Activated CD4-positive, CD25-positive, alpha-beta regulatory T cell (primary cell): ENCODE data around the gene TACR2.
A peak's percentile ranks its signal among the peaks of the same experiment; 100 is the strongest.
"Not testable (repeated sequence)": the region's sequence is repeated elsewhere in the genome, so short reads cannot be mapped to it uniquely, and the experiment has no call there.

Experiments used
- DNase-seq, 4 experiments: peaks; one replicate each; lab custom pipeline; 2025; lab: John Stamatoyannopoulos, UW

Gene TACR2

DNA sequence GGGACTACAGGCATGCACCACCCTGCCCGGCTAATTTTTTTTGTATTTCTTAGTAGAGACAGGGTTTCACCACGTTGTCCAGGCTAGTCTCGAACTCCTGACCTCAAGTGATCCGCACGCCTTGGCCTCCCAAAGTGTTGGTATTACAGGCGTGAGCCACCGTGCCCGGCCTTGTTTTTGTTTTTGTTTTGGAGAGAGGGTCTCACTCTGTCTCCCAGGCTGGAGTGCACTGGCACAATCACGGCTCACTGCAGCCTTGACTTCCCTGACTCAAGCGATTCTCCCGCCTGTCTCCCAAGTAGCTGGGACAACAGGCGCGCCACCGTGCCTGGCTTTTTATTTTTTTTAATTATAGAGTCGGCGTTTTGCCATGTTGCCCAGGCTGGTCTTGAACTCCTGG, 33.7 kb upstream of the TACR2 start:
- not testable (repeated sequence) for DNase-seq

DNA sequence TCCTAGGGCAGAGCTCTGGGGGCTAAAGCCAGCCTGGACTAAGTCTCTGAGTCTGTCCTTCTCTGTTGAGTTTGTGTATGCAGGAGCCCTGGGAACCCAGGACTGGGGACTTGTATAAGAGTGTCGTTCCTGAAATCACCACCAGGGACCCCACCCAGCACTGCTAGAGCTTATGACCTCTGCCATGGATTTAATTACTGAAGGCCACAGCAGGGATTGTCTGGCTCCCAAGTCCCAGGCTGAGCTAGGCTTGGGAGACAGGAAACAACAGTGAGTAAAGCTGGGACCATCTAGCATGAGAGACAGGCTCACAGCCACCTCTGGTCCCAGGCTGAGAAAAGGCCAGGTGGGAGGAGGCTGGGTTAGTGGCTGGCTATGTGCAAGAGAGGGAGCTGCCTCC, 33.1 kb upstream of the TACR2 start:
- DNase-seq, result peak in 1 of 4 experiments; percentile 10

DNA sequence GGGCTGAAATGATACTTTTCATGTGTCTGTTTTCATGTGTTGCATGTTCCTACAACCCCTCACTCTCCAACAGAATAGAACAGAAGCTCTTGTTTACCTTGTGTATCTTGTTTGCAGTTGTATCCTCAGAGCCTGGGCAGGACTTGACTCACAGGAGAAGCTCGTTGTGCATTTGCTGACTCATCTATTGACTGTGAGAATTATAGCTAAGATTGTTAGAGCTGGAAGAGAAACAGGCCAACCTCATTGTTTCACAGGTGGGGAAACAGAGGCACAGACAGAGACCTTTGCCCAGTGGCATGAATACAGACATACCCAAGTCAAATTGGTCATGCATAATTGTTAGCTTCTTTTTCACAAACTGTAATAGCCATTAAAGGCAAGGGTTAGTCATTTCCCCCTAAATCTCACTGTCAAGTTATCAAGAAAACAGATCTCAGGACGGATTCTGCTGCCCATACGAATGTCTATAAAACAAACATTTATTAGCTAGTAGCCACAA, 30.0 kb upstream of the TACR2 start:
- DNase-seq, result no peak

DNA sequence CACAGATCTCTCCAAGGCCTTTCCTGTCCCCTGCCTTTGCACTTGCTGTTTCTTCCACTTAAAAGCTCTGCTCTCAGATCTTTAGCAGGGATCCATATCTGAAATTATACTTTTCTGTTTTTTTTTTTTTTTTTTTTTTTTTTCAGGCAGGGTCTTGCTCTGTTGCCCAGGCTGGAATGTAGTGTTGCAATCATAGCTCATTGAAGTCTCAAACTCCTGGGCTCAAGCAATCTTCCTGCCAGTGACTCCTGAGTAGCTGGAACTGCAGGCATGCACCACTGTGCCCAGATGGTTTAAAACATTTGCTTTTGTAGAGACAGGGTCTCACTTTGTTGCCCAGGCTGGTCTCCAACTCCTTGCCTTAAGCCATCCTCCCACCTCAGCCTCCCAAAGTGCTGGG, 29.5 kb upstream of the TACR2 start:
- no peak for DNase-seq

DNA sequence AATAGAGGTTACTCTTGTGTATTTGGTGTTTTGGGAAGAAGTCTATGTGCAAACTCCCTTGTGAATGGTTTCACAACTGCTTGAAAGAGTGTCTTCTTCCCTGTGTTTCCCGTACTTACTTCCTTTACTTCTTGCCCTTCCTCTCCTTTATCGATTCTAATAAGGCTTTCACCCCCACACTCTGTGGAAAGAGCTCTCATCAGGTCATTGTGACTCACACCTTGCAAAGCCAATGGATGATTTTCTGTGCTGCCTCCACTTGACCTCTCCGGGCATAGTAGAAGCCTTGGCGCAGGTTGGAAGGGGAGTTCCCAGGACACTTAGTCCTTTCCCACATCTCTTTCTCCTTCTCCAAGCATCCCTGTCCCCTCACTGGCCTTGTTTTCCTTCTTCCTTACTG, 28.3 kb upstream of the TACR2 start:
- no peak for DNase-seq

DNA sequence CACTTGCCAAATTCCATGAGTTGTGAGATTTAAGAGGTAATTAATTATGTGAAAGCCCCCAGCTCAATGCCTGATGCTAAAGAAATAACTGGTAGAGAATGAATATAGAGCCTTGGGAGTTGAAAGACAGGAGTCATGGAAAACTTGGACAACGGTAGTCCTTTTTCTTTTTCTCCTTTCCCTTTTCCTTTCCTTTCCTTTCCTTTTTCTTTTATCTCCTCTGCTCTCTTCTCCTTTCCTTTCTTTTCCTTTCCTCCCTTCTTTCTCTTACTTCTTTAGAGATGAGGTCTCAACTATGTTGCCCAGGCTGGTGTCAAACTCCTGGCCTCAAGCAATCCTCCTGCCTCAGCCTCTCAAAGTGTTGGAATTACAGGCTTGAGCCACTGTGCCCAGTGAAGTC, 26.6 kb upstream of the TACR2 start:
- no peak for DNase-seq

DNA sequence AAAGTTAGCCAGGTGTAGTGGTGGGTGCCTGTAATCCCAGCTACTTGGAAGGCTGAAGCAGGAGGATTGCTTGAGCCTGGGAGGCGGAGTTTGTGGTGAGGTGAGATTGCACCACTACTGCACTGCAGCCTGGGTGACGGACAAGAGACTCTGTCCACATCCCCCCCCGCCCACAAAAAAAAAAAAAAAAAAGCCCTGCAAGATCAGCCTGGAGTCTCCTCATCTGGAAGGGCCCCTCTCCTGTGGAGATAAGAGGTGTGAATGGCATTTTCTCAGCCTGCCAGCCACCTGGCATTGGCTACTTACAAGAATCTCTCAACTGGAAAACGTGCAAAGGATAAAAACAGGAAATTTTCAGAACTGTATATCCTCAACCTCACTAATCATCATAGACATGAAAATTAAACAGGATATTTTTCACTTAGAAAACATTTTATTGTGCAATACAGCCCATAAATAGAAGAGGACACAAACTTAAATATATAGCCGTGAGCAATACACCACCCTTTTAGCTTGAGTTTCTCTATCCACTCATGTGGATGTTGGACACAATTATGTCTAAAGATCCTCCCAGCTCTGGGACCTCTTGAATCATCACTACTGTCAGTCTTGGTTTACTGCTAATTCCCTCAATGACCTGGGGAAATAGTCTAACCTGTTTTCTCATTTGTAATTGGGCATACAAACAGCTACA, 23.2 kb upstream of the TACR2 start:
- no peak for DNase-seq

DNA sequence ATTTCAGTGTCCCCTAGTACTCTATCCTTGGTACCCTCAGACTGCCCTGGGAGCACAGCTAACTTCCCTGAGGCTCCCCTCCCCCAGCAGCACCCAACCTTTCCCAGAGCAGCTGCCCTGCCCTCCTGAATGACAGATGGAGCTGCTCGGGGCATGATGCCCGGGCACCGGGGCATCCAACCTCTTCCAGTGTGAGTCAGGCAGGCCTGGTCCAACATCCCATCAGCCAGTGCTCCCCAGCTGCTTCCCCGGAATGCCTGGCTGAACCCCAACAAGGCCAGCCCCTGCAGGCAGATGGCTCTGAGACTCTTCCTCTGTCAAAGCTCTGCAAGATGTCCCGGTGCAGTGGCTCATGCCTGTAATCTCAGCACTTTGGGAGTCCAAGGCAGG, 22.6 kb upstream of the TACR2 start:
- no peak for DNase-seq

DNA sequence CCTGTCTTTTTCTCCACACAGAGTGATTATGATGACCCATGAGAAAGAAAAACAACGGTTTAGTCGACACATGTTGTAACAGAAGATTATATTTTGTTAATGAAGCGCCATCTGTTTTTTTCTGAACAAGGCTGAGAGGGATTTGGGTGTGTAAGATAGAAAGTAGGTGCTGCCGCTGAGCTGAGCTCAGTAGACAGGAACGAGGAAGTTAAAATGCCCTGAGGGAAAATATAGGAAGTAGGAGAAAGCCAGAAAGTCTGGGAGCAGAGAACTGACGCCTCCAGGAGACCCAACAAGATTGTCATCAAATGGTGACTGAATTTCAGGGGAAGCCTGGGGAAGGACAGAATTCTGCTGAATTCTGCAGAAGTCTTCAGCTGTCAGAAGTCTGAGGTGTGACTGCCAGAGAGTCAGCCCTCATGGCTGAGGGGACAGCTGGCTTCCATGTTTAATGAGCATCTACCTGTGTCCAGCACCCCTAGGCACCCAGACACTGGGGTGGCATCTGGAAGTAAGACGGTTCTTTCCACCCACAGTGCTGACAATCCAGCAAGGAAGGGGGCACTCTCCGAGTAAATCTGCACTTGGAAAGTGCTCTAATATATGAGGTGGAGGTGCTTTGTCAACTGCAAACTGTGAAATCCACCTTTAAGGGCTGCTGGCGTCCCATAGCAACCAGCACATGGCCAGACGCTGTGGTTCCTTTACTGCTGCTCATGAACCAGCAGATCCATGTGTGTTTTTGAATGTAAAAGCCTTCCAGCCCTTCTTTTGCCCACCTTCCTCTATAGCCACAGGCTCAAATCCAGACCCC, 22.0 kb upstream of the TACR2 start:
- no peak for DNase-seq

DNA sequence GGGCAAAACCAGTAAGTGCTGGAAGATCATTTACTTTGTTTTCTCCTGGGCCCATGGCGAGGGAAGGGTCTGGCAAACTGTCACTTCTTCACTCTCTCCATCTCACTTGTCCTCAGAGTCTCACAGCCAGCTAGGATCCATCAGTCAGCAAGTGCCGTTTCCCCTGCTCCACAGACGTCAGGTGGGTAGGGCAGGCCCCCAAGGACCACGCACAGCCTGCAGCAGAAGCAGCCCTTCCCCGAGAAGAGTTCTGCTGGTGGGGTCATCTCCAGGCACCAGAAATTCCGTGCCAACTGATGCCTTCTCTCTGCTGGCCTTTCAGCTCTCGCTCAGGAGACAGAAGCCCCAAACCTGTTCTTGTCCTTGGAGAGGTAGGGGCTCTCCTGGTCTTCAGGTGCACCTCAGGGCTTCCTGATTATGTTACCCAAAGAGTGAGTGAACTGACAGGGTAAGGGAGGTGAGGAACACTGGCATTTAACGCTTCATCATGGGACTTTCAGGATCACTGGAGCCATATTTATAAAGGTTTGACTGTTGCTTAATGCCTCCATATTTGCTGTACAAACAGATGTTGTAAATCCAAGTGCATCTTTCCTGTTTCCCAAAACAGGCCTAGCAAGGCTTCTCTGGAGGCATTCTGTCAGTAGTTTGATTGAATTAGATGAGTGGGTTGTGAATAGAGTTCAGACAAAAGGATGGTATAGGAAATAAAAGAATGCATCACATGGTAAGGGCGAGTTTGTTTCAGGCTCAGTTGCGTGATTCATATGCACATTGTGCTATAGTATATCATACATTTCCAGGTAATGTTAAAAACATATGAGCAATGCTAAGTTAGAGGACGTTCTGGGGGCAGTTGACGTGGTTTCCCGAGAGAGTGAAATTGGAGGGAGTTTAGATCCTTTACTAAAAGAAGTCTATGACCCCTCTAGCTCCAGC, 20.9 kb upstream of the TACR2 start:
- no peak for DNase-seq

DNA sequence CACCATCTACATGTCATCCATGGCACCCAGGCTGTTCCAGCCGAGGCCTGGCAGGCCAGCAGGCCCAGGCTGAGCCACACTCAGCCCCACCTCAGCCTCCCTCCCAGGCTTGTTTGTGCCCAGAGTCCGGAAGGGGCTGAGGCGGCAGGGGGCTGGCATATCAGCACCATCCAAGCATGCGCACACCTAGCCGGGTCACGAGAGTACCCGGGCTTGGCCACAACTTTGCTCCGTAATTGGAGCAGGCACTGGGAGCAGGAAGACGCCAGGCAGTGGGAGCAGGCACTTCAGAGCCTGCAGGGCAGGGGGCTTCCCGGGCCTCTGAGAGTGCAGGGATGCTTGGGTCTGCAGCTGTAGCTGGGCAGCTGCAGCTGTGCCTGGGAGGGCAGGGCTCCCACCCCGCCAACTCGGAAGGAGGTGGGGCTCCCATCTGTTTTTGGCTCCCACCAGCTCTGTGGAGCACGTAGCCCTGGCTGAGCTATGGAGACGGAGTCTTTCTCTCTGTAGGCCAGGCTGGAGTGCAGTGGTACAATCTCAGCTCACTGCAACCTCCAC, 19.3 kb upstream of the TACR2 start:
- no peak for DNase-seq

DNA sequence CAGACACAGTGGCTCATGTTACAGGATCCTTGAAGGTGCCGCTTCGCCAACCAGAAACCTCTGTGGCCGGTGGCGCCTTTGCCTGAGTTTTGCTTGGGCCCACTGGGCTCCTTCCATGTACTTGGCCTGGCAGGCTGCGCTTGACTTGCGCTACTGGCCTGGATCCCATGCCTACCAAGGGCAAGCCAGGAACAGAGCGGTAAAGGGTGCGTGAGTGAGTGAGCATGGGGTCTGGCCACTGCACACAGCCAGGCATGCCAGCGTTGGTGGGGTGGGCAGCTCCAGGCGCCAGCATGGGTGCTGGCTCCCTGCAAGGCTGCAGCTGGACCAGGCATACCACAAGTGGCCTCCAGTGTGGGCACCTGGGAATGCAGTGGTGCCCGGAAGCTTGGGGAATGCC, 18.2 kb upstream of the TACR2 start:
- DNase-seq, result no peak

DNA sequence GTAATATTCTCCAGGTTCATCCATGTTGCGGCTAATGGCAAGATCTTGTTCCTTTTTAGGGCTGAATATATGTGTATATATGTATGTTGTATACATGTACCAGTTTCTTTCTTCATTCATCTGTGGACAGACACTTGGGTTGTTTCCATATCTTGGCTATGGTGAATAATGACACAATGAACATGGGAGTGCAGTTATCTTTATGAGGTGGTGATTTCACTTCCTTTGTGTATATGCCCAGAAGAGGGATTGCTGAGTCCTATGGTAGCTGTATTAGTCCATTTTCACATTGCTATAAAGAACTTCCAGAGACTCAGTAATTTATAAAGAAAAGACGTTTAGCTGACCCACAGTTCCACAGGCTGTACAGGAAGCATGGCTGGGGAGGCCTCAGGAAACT, 17.5 kb upstream of the TACR2 start:
- DNase-seq, result no peak

DNA sequence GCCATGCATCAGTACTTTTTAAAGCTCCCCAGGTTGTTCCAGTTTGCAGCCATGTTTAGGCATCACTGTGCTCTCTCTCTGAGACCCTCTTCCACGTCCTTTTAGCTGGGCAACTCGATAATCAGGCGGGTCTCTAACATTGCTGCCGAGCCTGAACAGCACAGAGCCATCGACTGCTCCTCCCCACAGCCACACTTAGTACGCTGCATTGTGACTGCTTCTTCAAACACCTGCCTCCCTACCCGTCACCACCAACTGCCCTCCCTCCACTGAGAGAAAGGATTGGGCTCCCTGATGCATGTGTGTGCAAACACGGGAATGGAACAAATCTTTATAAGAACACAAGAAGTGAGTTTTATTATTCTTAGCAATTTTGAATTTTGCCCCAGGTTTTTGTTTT, 11.4 kb upstream of the TACR2 start:
- no peak for DNase-seq

DNA sequence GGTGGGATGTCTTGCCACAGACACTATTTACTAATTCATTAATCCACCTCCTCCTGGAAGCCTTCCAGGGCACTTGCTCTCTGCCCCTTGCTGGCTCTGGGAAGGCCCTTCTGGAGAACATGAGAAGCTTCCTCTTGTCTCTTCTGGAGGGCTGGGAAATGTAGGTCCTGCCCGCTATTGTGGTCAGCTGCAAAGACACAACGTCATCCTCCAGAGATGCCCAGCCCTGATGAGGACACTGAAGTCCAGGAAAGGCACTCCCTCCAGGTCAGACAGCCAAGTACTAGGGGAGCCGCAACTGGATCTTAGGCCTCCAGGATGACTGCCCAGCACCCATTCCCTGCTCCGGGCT, 9.6 kb upstream of the TACR2 start:
- no peak for DNase-seq

DNA sequence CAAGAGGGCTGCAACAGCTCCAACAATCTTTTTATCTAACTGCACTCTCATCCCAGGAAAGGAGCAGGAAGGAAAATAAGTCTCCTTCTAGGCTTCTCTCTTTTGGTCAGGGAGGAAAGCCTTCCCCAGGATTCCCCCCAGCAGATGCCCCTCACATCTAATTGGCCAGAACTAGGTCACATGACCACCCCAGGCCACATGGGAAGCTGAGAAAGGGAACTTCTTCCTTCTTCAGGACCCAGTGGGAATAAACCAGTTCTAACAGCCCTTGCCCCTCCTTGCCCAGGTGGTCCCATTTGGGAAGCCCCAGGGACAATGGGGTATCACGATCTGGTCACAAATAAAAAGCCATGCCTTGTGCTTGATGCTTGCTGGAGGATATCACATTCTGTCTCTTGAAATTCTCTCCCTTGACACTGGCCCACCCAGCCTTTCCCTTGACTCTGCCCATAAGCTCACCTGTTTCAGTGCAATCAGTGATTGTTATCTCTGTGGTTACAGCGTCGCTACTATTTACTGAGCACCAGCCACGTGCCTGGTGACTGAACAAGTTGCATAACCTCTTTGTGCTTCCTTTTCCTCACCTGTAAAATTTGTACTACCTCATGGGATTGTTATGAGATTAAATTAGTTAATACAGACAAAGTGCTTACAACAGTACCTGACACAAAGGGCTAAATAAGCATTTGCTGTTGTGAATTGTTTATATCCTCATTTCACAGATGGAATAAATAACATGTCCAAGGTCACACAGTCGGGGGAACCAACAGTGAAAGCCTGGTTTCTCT, 9.0 kb upstream of the TACR2 start:
- no peak for DNase-seq

DNA sequence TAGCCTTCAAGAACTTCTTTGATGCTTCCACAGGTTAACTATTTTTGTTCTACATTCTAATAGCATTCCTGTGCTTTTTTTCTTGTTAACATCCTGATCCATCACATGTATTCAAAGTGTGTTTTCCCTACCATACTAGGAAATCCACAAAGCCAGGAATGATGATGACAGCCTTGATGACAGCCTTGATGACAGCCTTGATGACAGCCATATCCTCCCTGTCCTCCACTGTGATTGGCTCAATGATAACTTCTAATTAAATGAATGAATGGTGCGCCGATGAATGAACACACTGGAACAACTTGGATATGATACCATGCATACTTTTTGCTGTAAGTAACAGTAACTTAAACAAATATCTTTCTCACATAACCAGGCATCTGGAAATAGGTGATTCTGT, 8.3 kb upstream of the TACR2 start:
- no peak for DNase-seq

DNA sequence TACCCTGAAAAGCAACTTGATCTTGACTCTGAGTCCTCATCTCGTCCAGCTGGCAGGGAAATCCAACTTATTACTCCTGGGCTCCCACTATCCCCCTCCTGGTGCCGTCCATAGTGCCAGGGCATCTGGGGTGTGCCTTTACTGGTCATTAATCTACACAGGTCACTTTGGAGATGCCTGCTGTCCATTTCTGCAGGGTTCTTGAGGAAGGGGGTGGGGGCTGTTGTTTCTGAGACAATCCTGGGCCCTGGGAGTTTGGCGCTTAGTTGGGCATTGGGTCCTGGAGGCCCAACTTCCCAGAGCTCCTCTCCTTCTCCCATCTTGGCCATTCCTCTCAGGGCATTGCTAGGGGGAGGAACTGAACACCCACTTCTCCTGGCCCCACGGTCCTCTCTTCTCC, 6.0 kb upstream of the TACR2 start:
- no peak for DNase-seq

DNA sequence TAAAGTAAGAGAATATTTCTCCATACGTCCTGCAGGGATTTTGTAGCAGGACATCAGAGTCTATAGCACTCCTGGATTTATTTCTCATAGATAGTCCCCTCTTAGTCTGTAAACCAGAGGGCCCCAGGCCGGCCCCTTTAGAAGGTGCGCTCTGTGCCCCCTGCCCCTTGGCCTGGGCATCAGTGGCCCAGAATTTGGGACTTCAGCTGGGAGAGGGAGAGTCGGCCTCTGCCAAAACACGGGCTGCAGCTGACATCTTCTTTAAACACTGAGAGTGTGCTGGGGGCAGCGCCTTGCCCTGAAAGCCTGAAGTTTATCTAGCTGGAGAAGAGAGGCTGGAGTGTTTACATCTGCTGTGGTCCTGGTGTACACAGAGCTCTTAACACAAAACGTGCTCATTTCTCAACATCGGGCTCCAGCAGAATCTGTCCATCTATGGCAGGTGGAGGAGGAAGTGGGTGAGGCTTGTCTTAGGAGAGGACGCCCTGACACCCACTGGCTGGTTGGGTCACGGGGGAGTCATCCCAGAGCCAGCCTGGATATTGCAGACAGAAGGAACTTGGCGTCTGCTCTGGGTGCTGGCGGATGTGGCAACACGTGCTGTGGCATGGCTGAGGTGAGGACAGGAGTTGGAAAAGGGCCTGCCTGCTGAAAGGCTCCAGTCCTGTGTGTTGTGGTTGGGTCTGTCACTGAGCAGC, 5.0 kb upstream of the TACR2 start:
- DNase-seq, result no peak

DNA sequence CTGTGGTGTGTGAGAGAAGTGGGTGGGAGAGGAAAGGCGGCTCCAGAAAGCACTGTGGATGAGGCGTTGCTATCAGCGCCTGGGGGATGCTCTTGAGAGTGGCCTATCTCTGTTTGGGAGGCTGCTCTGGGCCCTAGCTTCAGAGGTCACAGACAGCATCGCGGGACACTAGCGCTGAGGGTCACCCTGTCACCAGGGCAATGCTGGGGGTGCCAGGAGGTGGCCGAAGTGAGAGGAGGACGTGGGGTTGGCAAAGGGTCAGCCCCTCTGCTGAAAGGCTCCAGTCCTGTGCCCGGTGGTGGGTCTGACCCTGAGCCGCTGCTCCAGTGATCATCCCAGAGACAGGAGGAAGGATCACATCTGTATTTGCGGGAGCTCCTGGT, 3.0 kb upstream of the TACR2 start:
- no peak for DNase-seq
